ENCODE results near the gene GDAP1L1.
A peak's percentile ranks its signal among the peaks of the same experiment; 100 is the strongest.

The GDAP1L1 gene

GRCh38 chr20:44247131-44247571 lies at the start of gene GDAP1L1:
Gene GDAP1L1, plus strand, starts transcription at chr20:44247308. Its CDS starts 27 bp downstream, at chr20:44247335.
- DNase-seq = no peak

- peak; percentile 20 to 24 for DNase-seq
These were observed 48.2 kb upstream of the GDAP1L1 start for GRCh38 chr20:44198872-44199271.

GRCh38 chr20:44199877-44200276 lies 47.2 kb upstream of the GDAP1L1 start:
- DNase-seq = no peak

GRCh38 chr20:44200371-44200770 lies 46.7 kb upstream of the GDAP1L1 start:
- DNase-seq = no peak

- DNase-seq = no peak
These were observed 46.1 kb upstream of the GDAP1L1 start for GRCh38 chr20:44200983-44201382.

- no peak for DNase-seq
These were observed 43.9 kb upstream of the GDAP1L1 start for GRCh38 chr20:44203161-44203560.

- no peak for DNase-seq
These were observed 42.8 kb upstream of the GDAP1L1 start for GRCh38 chr20:44204156-44204831.

GRCh38 chr20:44204832-44205215 lies 42.3 kb upstream of the GDAP1L1 start:
- DNase-seq = no peak

- DNase-seq = no peak
These were observed 41.0 kb upstream of the GDAP1L1 start for GRCh38 chr20:44206132-44206531.

GRCh38 chr20:44207126-44207723 lies 39.9 kb upstream of the GDAP1L1 start:
- no peak for DNase-seq

GRCh38 chr20:44208165-44208564 lies 38.9 kb upstream of the GDAP1L1 start:
- DNase-seq = no peak

GRCh38 chr20:44208770-44209169 lies 38.3 kb upstream of the GDAP1L1 start:
- no peak for DNase-seq

GRCh38 chr20:44209686-44210405 lies 37.3 kb upstream of the GDAP1L1 start:
- DNase-seq = peak; percentile 17 to 28

- peak; percentile 96 to 97 for DNase-seq
These were observed 36.5 kb upstream of the GDAP1L1 start, which contains the start of gene OSER1 for GRCh38 chr20:44210406-44211176. Gene OSER1, minus strand, starts transcription at chr20:44210771. Its CDS starts 3,814 bp downstream, at chr20:44206957.

- DNase-seq = no peak
These were observed 35.7 kb upstream of the GDAP1L1 start for GRCh38 chr20:44211177-44212039.

- no peak for DNase-seq
These were observed 34.3 kb upstream of the GDAP1L1 start for GRCh38 chr20:44212792-44213191.

GRCh38 chr20:44215125-44215524 lies 32.0 kb upstream of the GDAP1L1 start:
- peak; percentile 77 to 80 for DNase-seq

- DNase-seq = peak; percentile 65 to 73
These were observed 29.6 kb upstream of the GDAP1L1 start for GRCh38 chr20:44217342-44218092.

GRCh38 chr20:44218446-44218845 lies 28.7 kb upstream of the GDAP1L1 start:
- peak; percentile 41 to 45 for DNase-seq

- no peak for DNase-seq
These were observed 27.9 kb upstream of the GDAP1L1 start for GRCh38 chr20:44219170-44219730.

- DNase-seq = no peak
These were observed 27.3 kb upstream of the GDAP1L1 start for GRCh38 chr20:44219791-44220190.

Measured in activated CD4-positive, alpha-beta T cell treated with anti-CD3 and anti-CD28 coated beads, Interleukin-2, amount 50 U/mL, for 48 hours (primary cell).